ENCODE results near the gene NTRK3.

- TF ChIP-seq SIN3A (IDR thresholded peaks at IDR 0.05; ENCODE audit: borderline replicate concordance, insufficient read depth, low read length): no peak
- TF ChIP-seq TAF1 (IDR thresholded peaks at IDR 0.05; ENCODE audit: borderline replicate concordance, insufficient read depth, low read length): no peak
- TF ChIP-seq POLR2AphosphoS5 (IDR thresholded peaks at IDR 0.05; ENCODE audit: low read depth, low read length): no peak
- TF ChIP-seq FOXP2 (optimal IDR thresholded peaks at IDR 0.05; ENCODE audit: borderline replicate concordance, extremely low read depth, extremely low read length, insufficient read depth): no peak
- no peak for TF ChIP-seq REST (IDR thresholded peaks at IDR 0.05; ENCODE audit: insufficient read depth in 1 of 2, low read depth in 2 of 2, low read length in 2 of 2)
Measured at GRCh38 chr15:88140398-88140797, 116.1 kb downstream of the NTRK3 start.

Measured in PFSK-1 (cell line).